ENCODE results near the gene HNF4A. TPM values are rescaled to one million over a fixed set of nuclear protein-coding genes. Genes with fewer than 3 reads are reported as not detected.

Gene HNF4A
- total and polyA plus RNA-seq, 2 of the 13 experiments (the other 11 are each of a cell fraction or from before 2014, with no cell fraction given) = 80.9 to 169 TPM

- TF ChIP-seq ZHX1 (CRISPR knock-in tag; IDR thresholded peaks at IDR 0.05; ENCODE audit: low read depth) = no peak
- TF ChIP-seq ZNF496 (CRISPR knock-in tag; IDR thresholded peaks at IDR 0.05; ENCODE audit: insufficient replicate concordance) = no peak
- TF ChIP-seq ZKSCAN1 (IDR thresholded peaks at IDR 0.05; ENCODE audit: low read length) = no peak
- no peak for TF ChIP-seq MIER3 (CRISPR knock-in tag; IDR thresholded peaks at IDR 0.05; ENCODE audit: borderline replicate concordance)
- no peak for TF ChIP-seq SIN3B (IDR thresholded peaks at IDR 0.05; ENCODE audit: low read length)
- TF ChIP-seq AHDC1 (CRISPR knock-in tag; IDR thresholded peaks at IDR 0.05; ENCODE audit: borderline replicate concordance) = no peak
- no peak for TF ChIP-seq ARID2 (CRISPR knock-in tag; IDR thresholded peaks at IDR 0.05; ENCODE audit: borderline replicate concordance)
- no peak for TF ChIP-seq NCOA2 (CRISPR knock-in tag; IDR thresholded peaks at IDR 0.05)
- TF ChIP-seq ZNF737 (CRISPR knock-in tag; IDR thresholded peaks at IDR 0.05; ENCODE audit: borderline replicate concordance) = no peak
- TF ChIP-seq ZNF431 (CRISPR knock-in tag; IDR thresholded peaks at IDR 0.05; ENCODE audit: borderline replicate concordance, low read depth) = 0 out of 2 replicates have a peak, but pooled peaks have one; percentile 43
- TF ChIP-seq CHCHD3 (CRISPR knock-in tag; IDR thresholded peaks at IDR 0.05) = no peak
- no peak for TF ChIP-seq RAD51 (IDR thresholded peaks at IDR 0.05; ENCODE audit: borderline replicate concordance)
- TF ChIP-seq ZNF251 (CRISPR knock-in tag; IDR thresholded peaks at IDR 0.05) = no peak
- TF ChIP-seq ZNF256 (CRISPR knock-in tag; conservative IDR thresholded peaks at IDR 0.05) = no peak
- no peak for TF ChIP-seq IRF9 (CRISPR knock-in tag; IDR thresholded peaks at IDR 0.05; ENCODE audit: borderline replicate concordance)
- TF ChIP-seq ZNF720 (CRISPR knock-in tag; IDR thresholded peaks at IDR 0.05) = no peak
- TF ChIP-seq ZFP91 (CRISPR knock-in tag; IDR thresholded peaks at IDR 0.05; ENCODE audit: borderline replicate concordance) = no peak; the same call in none of the 2 replicates
- TF ChIP-seq ZNF761 (CRISPR knock-in tag; conservative IDR thresholded peaks at IDR 0.05) = no peak
- TF ChIP-seq MEF2D (CRISPR knock-in tag; IDR thresholded peaks at IDR 0.05) = no peak
- no peak for TF ChIP-seq ZNF292 (CRISPR knock-in tag; IDR thresholded peaks at IDR 0.05; ENCODE audit: borderline replicate concordance, low read depth)
- TF ChIP-seq ZNF589 (CRISPR knock-in tag; conservative IDR thresholded peaks at IDR 0.05) = no peak
Measured at GRCh38 chr20:44414346-44414714, 58.8 kb downstream of the HNF4A start (continued).
